HG02759 (cell line): ENCODE data around the gene FAM118B.
"Not testable (repeated sequence)": the region's sequence is repeated elsewhere in the genome, so short reads cannot be mapped to it uniquely, and the experiment has no call there.

ENCODE experiments used
- ATAC-seq: cut with Tn5 transposase; IDR thresholded peaks from one replicate; pipeline ENCODE4 v1.9.1; 2021; ENCODE audit warnings: mild to moderate bottlenecking, moderate library complexity; ENCODE audit not compliant: unreplicated experiment

FAM118B gene

GRCh38 chr11:126216526-126217305 lies 5.1 kb downstream of the FAM118B start:
- ATAC-seq: no peak

GRCh38 chr11:126217491-126217890 lies 5.9 kb downstream of the FAM118B start:
- ATAC-seq: no peak

GRCh38 chr11:126219547-126219946 lies 8.0 kb downstream of the FAM118B start:
- ATAC-seq: no peak

GRCh38 chr11:126224647-126225294 lies 13.2 kb downstream of the FAM118B start:
- ATAC-seq: no peak

- ATAC-seq: no peak
Observed at GRCh38 chr11:126225295-126225665, 13.7 kb downstream of the FAM118B start.

- ATAC-seq: no peak
Observed at GRCh38 chr11:126226334-126227084, 14.9 kb downstream of the FAM118B start.

- ATAC-seq: no peak
Observed at GRCh38 chr11:126229858-126230540, 18.4 kb downstream of the FAM118B start.

- ATAC-seq: no peak
Observed at GRCh38 chr11:126231725-126232459, 20.3 kb downstream of the FAM118B start.

GRCh38 chr11:126232683-126233082 lies 21.1 kb downstream of the FAM118B start:
- no peak for ATAC-seq

- ATAC-seq: no peak
Observed at GRCh38 chr11:126233391-126233790, 21.8 kb downstream of the FAM118B start.

GRCh38 chr11:126246636-126247035 lies 35.1 kb downstream of the FAM118B start:
- ATAC-seq: no peak

- no peak for ATAC-seq
Observed at GRCh38 chr11:126253265-126253664, 41.7 kb downstream of the FAM118B start.

- ATAC-seq: no peak
Observed at GRCh38 chr11:126254819-126255218, 43.2 kb downstream of the FAM118B start.

- ATAC-seq: not testable (repeated sequence)
Observed at GRCh38 chr11:126255507-126255906, 43.9 kb downstream of the FAM118B start.

- no peak for ATAC-seq
Observed at GRCh38 chr11:126256216-126256615, 44.6 kb downstream of the FAM118B start.

GRCh38 chr11:126257144-126257543 lies 45.6 kb downstream of the FAM118B start:
- ATAC-seq: no peak

GRCh38 chr11:126257764-126258163 lies 46.2 kb downstream of the FAM118B start:
- no peak for ATAC-seq

GRCh38 chr11:126262216-126262615 lies 50.6 kb downstream of the FAM118B start:
- no peak for ATAC-seq

GRCh38 chr11:126263489-126263888 lies 51.9 kb downstream of the FAM118B start:
- ATAC-seq: no peak

- no peak for ATAC-seq
Observed at GRCh38 chr11:126265811-126266210, 54.2 kb downstream of the FAM118B start.
